GM10266 (cell line): ENCODE data around the gene PERM1.

Experiments
- DNase-seq: peaks from one replicate; pipeline ENCODE4 v3.0.0; 2012; ENCODE audit errors: extremely low spot score
- TF ChIP-seq, protein P1 (sequence below): IDR thresholded peaks from 2 replicates; pipeline ENCODE4 v1.5.1; 2012; ENCODE audit warnings: mild to moderate bottlenecking, low read depth; ENCODE audit not compliant: control insufficient read depth, insufficient read depth; ENCODE audit errors: missing control alignments

Gene PERM1

DNA sequence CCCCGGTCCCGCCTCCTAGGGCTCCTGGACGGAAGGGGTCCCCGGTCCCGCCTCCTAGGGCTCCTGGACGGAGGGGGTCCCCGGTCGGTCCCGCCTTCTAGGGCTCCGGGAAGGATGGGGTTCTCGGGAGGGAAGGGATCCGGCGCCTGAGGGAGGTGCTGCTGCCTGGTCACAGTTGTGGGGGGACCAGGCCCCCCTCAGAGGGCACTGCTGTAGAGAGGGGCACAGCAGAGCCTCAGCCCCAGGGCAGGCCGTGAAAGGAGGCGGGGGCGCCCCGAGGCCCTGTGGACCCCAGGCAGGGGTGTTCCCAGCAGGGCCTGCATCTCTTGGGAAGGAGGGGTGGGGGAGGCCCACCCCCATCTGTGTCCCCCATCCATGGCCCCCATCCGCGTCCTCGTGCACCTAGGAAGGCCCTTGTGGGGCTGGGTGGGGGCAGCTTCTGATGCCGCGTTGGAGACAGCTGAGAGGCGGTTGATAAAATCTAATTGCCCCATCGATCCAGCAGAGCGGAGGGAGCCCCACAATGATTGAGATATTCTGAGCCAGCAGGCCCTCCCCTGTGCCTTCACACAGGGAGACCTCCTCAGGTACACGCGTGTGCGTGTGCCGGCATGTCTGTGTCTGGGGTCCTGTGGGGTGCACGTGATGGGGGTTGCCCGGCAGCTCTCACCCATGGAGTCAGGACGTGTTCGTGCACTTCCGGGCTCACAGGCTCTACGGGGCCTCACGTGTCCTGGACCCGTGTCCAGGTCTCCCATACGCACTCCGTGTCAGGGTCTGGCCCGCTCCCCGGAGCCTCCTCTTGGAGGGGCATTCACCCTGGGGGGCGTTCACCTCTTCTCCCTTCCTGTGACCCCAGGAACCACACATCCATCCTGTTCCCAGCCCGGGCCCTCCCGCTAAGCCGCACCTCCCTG, 45.3 kb downstream of the PERM1 start:
- DNase-seq, result no peak
- TF ChIP-seq, protein P1, sequence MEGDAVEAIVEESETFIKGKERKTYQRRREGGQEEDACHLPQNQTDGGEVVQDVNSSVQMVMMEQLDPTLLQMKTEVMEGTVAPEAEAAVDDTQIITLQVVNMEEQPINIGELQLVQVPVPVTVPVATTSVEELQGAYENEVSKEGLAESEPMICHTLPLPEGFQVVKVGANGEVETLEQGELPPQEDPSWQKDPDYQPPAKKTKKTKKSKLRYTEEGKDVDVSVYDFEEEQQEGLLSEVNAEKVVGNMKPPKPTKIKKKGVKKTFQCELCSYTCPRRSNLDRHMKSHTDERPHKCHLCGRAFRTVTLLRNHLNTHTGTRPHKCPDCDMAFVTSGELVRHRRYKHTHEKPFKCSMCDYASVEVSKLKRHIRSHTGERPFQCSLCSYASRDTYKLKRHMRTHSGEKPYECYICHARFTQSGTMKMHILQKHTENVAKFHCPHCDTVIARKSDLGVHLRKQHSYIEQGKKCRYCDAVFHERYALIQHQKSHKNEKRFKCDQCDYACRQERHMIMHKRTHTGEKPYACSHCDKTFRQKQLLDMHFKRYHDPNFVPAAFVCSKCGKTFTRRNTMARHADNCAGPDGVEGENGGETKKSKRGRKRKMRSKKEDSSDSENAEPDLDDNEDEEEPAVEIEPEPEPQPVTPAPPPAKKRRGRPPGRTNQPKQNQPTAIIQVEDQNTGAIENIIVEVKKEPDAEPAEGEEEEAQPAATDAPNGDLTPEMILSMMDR, result no peak

DNA sequence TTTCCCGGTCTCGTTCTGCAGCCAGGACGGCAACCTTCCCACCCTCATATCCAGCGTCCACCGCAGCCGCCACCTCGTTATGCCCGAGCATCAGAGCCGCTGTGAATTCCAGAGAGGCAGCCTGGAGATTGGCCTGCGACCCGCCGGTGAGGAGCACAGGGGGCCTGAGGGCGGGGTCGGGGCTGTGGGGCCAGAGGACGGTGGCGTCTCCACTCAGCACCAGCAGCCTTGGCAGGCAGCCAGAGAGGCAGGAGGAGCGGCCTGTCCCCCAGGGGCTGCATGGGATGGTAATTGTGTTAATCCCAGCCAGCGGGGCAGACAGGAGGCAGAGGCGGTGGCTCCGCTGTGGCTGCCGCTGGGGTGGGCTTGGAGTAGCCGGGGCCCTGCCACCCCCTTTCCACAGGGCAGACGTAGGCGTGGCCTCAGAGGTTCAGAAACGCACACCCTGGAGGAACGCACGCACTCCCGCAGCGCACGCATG, 46.1 kb downstream of the PERM1 start:
- DNase-seq, result no peak
- TF ChIP-seq, protein P1, result no peak

DNA sequence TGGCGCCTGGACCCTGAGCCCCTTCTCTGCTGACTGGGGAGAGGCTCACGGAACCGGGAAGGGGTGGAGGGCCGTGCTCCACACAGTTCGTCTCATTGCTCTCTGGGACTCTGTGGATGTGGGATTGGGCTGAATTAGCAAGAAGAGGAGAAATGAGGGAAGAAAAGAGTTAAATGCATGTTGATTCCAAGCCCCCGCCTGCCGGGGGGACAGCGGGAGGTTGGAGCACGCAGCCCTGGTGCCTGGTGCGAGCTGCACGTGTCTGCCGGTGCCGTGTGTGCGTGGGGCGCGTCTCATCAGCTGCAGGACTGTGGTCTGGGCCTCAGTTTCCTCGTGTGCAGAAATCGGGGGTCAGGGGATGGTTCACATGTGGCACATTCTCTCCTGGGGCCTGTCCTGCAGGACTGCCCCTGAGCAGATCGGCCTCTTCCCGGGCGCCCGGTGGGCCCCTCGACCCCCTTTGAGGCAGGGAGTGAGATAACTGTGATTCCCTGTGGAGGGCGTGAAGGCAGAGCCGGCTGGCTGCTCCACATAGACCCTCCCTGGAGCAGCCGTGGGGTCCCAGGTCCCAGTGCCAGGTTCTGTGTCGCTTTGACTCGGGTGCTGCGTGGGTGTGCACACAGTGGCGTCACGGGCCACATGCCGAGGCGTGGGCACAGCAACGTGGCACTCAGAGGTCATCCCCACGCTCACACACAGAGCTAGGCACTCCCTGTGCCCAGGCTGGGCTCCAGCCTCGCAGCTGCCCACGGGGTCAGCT, 46.7 kb downstream of the PERM1 start:
- no peak for DNase-seq
- TF ChIP-seq, protein P1, result no peak

DNA sequence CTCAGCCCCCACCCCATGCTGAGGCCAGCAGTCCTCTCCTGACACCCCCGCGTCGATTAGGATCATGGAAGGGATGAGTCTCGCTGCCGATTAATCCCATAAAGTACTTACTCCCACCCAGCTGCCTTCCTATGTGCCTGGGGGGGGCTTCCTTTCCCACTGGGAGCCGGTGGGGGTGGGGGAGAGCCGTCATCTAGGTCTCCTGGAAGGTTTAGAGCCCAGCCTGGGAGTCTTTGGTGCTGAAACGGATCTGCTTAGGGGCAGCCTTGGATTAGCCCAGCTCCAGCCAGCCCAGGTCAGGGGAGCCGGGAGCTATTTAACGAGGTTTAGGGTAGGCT, 48.3 kb downstream of the PERM1 start:
- no peak for DNase-seq
- TF ChIP-seq, protein P1, result no peak

DNA sequence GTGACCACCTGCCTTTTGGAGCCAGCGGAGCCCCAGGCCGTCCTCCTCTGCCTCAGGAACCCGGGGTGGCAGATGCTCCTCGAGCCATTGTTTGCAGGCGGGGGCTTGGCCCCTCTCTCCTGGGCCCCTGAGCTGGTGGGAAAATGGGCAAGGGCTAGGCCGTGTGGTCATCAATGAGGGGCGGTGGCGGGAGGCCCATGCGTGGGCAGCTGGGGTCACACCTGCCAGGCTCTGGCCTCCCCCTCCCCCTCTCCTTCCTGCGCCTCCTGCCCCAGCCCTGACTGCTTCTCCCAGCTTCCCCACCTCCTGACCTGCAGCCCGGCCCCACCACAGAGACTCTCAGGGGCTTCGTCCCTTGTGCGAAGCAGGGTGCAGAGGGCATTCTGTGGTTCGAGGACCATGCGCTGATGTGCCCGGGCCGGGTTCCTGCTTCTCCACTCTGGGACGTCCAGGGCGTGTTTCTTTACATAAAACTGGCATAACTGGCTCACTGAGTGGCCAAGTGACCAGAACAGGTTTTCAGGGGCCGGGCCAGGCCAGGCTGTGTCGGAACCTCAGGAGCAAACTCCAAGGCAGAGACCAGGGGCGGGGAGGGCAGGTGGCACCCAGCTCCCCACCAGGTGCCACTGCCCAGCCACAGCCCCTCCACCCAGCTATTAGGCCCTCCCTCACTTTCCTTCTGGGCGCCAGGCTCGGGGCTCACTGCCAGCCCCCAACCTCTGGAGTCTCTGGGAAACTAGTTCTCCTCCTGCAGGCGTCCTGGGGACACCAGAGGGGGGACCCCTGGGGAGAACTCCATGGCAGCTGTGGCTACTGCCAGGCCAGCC, 48.9 kb downstream of the PERM1 start:
- DNase-seq, result no peak
- TF ChIP-seq, protein P1, result no peak

DNA sequence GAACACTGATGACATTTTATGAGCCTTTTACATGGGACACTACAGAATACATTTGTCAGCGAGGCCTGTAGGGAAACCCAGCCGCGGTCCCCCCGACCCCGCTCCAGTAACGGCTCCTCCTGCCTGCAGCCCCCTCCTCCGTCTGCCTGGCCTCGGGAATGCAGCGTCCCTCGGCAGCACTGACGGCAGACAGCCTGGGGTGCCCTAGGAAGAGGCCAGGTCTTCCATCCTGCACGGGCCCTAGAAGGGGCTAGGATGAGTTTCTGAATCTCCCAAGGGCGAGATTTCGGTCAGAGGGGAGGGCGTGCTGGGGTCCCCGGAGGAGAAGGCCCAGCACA, 49.8 kb downstream of the PERM1 start:
- DNase-seq, result no peak
- TF ChIP-seq, protein P1, result no peak
